H9 (cell line): ENCODE data around the gene SLC27A6. TPM values are rescaled to one million over a fixed set of nuclear protein-coding genes. Genes with fewer than 3 reads are reported as not detected.
"Not testable (repeated sequence)": the region's sequence is repeated elsewhere in the genome, so short reads cannot be mapped to it uniquely, and the experiment has no call there.

Source experiments
- DNase-seq: peaks from one replicate; pipeline ENCODE4 v3.0.0-alpha.2; 2017
- H2AFZ ChIP-seq: one replicate; pipeline ENCODE4 v1.6.1; 2013; ENCODE audit warnings: mild to moderate bottlenecking, low read length, control low read depth, moderate library complexity
- H2AK5ac ChIP-seq: 2 replicates; pipeline ENCODE4 v1.6.1; 2013; ENCODE audit warnings: low read length, control low read depth, mixed read lengths; ENCODE audit not compliant: insufficient read length
- H2BK120ac ChIP-seq: one replicate; pipeline ENCODE4 v1.6.1; 2013; ENCODE audit warnings: low read depth, mild to moderate bottlenecking, low read length, control low read depth, inconsistent platforms; ENCODE audit not compliant: poor library complexity, severe bottlenecking
- H2BK12ac ChIP-seq: 2 replicates; pipeline ENCODE4 v1.6.1; 2013; ENCODE audit warnings: low read length, control low read depth, mixed read lengths, low read depth; ENCODE audit not compliant: insufficient read length
- H2BK15ac ChIP-seq: 2 replicates; pipeline ENCODE4 v1.6.1; 2013; ENCODE audit warnings: low read depth, low read length, control low read depth
- H2BK20ac ChIP-seq: one replicate; pipeline ENCODE4 v1.6.1; 2013; ENCODE audit warnings: low read depth, mild to moderate bottlenecking, low read length, control low read depth, inconsistent platforms; ENCODE audit not compliant: poor library complexity, severe bottlenecking
- H2BK5ac ChIP-seq: 2 replicates; pipeline ENCODE4 v1.6.1; 2013; ENCODE audit warnings: low read length, control low read depth, mixed read lengths; ENCODE audit not compliant: insufficient read length
- H3K14ac ChIP-seq: 2 replicates; pipeline ENCODE4 v1.6.1; 2013; ENCODE audit warnings: low read length, control low read depth; ENCODE audit not compliant: insufficient read depth
- H3K18ac ChIP-seq: 2 replicates; pipeline ENCODE4 v1.6.1; 2013; ENCODE audit warnings: low read depth, mild to moderate bottlenecking, mixed read lengths, low read length, control low read depth; ENCODE audit not compliant: insufficient read length
- H3K23ac ChIP-seq: 2 replicates; pipeline ENCODE4 v1.6.1; 2013; ENCODE audit warnings: low read length, control low read depth, mixed read lengths, low read depth; ENCODE audit not compliant: insufficient read length
- H3K23me2 ChIP-seq: 2 replicates; pipeline ENCODE4 v1.6.1; 2013; ENCODE audit warnings: low read depth, mild to moderate bottlenecking, mixed read lengths, low read length, control low read depth; ENCODE audit not compliant: insufficient read length, poor library complexity, severe bottlenecking
- H3K27ac ChIP-seq: 2 replicates; pipeline ENCODE4 v1.5.1; 2013; ENCODE audit warnings: low read length, control low read depth, mixed read lengths, low read depth; ENCODE audit not compliant: insufficient read length
- H3K27me3 ChIP-seq: 2 replicates; pipeline ENCODE4 v1.6.1; 2013; ENCODE audit warnings: low read length, control low read depth, inconsistent platforms; ENCODE audit not compliant: insufficient read depth
- H3K4ac ChIP-seq: 2 replicates; pipeline ENCODE4 v1.6.1; 2013; ENCODE audit warnings: low read depth, mild to moderate bottlenecking, control low read depth, inconsistent platforms, low read length, moderate library complexity
- H3K4me1 ChIP-seq: 2 replicates; pipeline ENCODE4 v1.6.1; 2013; ENCODE audit warnings: low read length, control low read depth, inconsistent platforms; ENCODE audit not compliant: insufficient read depth
- H3K4me2 ChIP-seq: 2 replicates; pipeline ENCODE4 v1.6.1; 2013; ENCODE audit warnings: low read length, control low read depth, mixed read lengths; ENCODE audit not compliant: insufficient read length, insufficient read depth
- H3K56ac ChIP-seq: 2 replicates; pipeline ENCODE4 v1.6.1; 2013; ENCODE audit warnings: low read depth, mild to moderate bottlenecking, mixed read lengths, low read length, control low read depth; ENCODE audit not compliant: insufficient read length
- H3K79me1 ChIP-seq: 2 replicates; pipeline ENCODE4 v1.6.1; 2013; ENCODE audit warnings: low read depth, mild to moderate bottlenecking, moderate library complexity, low read length, control low read depth, inconsistent platforms; ENCODE audit not compliant: insufficient read depth, poor library complexity, severe bottlenecking
- H3K79me2 ChIP-seq: 2 replicates; pipeline ENCODE4 v1.6.1; 2013; ENCODE audit warnings: low read length, control low read depth, inconsistent platforms; ENCODE audit not compliant: insufficient read depth
- H3K9ac ChIP-seq: 2 replicates; pipeline ENCODE4 v1.6.1; 2013; ENCODE audit warnings: low read length, control low read depth, mixed read lengths; ENCODE audit not compliant: insufficient read length; ENCODE audit errors: extremely low read depth
- H3K9me3 ChIP-seq: one replicate; pipeline ENCODE4 v1.6.1; 2013; ENCODE audit warnings: low read depth, low read length, inconsistent platforms; ENCODE audit not compliant: control insufficient read depth
- H3T11ph ChIP-seq: one replicate; pipeline ENCODE4 v1.6.1; 2013; ENCODE audit warnings: mild to moderate bottlenecking, low read length, control low read depth, inconsistent platforms
- H4K20me1 ChIP-seq: one replicate; pipeline ENCODE4 v1.6.1; 2013; ENCODE audit not compliant: control insufficient read depth, insufficient read length, insufficient read depth
- H4K5ac ChIP-seq: 2 replicates; pipeline ENCODE4 v1.6.1; 2013; ENCODE audit warnings: low read depth, mild to moderate bottlenecking, mixed read lengths, low read length, control low read depth; ENCODE audit not compliant: insufficient read length
- H4K8ac ChIP-seq: replicated peaks from 2 replicates; pipeline ENCODE4 v1.6.1; 2013; ENCODE audit warnings: low read length, control low read depth, mixed read lengths, low read depth; ENCODE audit not compliant: insufficient read length
- H4K91ac ChIP-seq: 2 replicates; pipeline ENCODE4 v1.6.1; 2013; ENCODE audit warnings: low read depth, mild to moderate bottlenecking, moderate library complexity, mixed read lengths, low read length, control low read depth; ENCODE audit not compliant: insufficient read length
- H3K27ac Mint-ChIP-seq, 3 experiments: 2 replicates in 2 of 3; 3 replicates in 1 of 3; pipeline ENCODE4 v1.8.0; 2020 to 2021; ENCODE audit warnings: mixed read lengths in 3 of 3, mild to moderate bottlenecking in 1 of 3, moderate library complexity in 1 of 3
- H3K27me3 Mint-ChIP-seq: 2 replicates; pipeline ENCODE4 v1.8.0; 2021; ENCODE audit warnings: low read depth, mild to moderate bottlenecking, moderate library complexity, mixed read lengths
- H3K36me3 Mint-ChIP-seq, 3 experiments: 2 replicates in 2 of 3; 3 replicates in 1 of 3; pipeline ENCODE4 v1.8.0; 2020 to 2021; ENCODE audit warnings: low read depth in 3 of 3, mixed read lengths in 3 of 3; ENCODE audit not compliant: insufficient read depth in 1 of 3
- H3K4me1 Mint-ChIP-seq, 2 experiments: 2 replicates each; pipeline ENCODE4 v1.8.0; 2020; ENCODE audit warnings: mixed read lengths in 2 of 2
- H3K4me3 Mint-ChIP-seq, 2 experiments: 2 replicates in 1 of 2; 3 replicates in 1 of 2; pipeline ENCODE4 v1.8.0; 2020 to 2021; ENCODE audit warnings: mild to moderate bottlenecking in 2 of 2, mixed read lengths in 2 of 2, moderate library complexity in 1 of 2
- H3K9me3 Mint-ChIP-seq, 2 experiments: 2 replicates in 1 of 2; 3 replicates in 1 of 2; pipeline ENCODE4 v1.8.0; 2020; ENCODE audit warnings: mild to moderate bottlenecking in 2 of 2, mixed read lengths in 2 of 2, moderate library complexity in 1 of 2
- WGBS: extraction: QIAGEN DNeasy Blood & Tissue Kit; methylation state at CpG from one replicate; pipeline ENCODE4 v1.1.7; 2013; ENCODE audit warnings: missing lambda C conversion rate, low lambda C conversion rate, mixed read lengths; ENCODE audit not compliant: insufficient read length; ENCODE audit errors: extremely low coverage; 5-methylcytosine and 5-hydroxymethylcytosine counted together
- total RNA-seq: library from RNA; stranded (reverse); gene quantifications from 2 replicates; pipeline ENCODE4 v1.2.1, GENCODE V29; 2021

Gene SLC27A6
- total RNA-seq, 1 experiment from 2014 or later, result 3.0 TPM

GRCh38 chr5:128943100-128943499, 22.2 kb upstream of the SLC27A6 start:
- H2AK5ac ChIP-seq, H2BK15ac ChIP-seq, H3K4me1 ChIP-seq, H3K79me1 ChIP-seq, H3K9me3 ChIP-seq, H3K56ac ChIP-seq, H4K20me1 ChIP-seq, H3K4me2 ChIP-seq, H3K27ac Mint-ChIP-seq, H3K79me2 ChIP-seq, H3K23me2 ChIP-seq, H3K14ac ChIP-seq, H3K27ac ChIP-seq, H4K91ac ChIP-seq, H3K18ac ChIP-seq, H4K5ac ChIP-seq, H2BK12ac ChIP-seq, H2AFZ ChIP-seq, H3K4me1 Mint-ChIP-seq, H3K23ac ChIP-seq, H2BK5ac ChIP-seq, H3K27me3 ChIP-seq, H3K9ac ChIP-seq, H3T11ph ChIP-seq, H4K8ac ChIP-seq, H2BK20ac ChIP-seq, H3K27me3 Mint-ChIP-seq, H3K4me3 Mint-ChIP-seq, H3K4ac ChIP-seq, H2BK120ac ChIP-seq, DNase-seq: not testable (repeated sequence)
- Mint-ChIP-seq H3K9me3 (peaks cover 29% of the 10 kb centered on the region in 2 experiments), H3K36me3 (peaks cover 9 to 24% (median 13%) of the 10 kb centered on the region in 3 experiments; a peak in 6 of 7 replicates)
- WGBS, result no CpG with 5 or more reads among the region's 9 CpGs
